ENCODE results near the gene BBS9.

- TF ChIP-seq POLR2AphosphoS5 (IDR thresholded peaks at IDR 0.05; ENCODE audit: borderline replicate concordance, low read depth, low read length) (no peak), EZH2 (IDR thresholded peaks at IDR 0.05) (no peak)
These were observed 487.4 kb downstream of the BBS9 start for GRCh38 chr7:33616752-33617151.

Measured in SK-N-MC (cell line).